HEK293T (cell line): Measurements from ENCODE around the gene ATP6V1G2.

Experiments used
- CTCF ChIA-PET: fragments of 350-600 bp; formaldehyde crosslinking; extraction: SDS; loops from one replicate; lab custom pipeline; 2021; ENCODE audit warnings: antibody characterized with exemption, inconsistent platforms; lab: Yijun Ruan, JAX
- POLR2A ChIA-PET: fragments of 350-600 bp; formaldehyde crosslinking; extraction: SDS; loops from one replicate; lab custom pipeline; 2020; ENCODE audit warnings: antibody characterized with exemption, inconsistent platforms; lab: Yijun Ruan, JAX
- DNase-seq: peaks from one replicate; pipeline ENCODE4 v3.0.0; 2012; ENCODE audit warnings: mixed read lengths; ENCODE audit errors: extremely low spot score
- ARNT ChIP-seq: fragments of 450-650 bp; IDR thresholded peaks from 2 replicates; pipeline ENCODE4 v1.6.1; 2017; ENCODE audit warnings: mild to moderate bottlenecking
- BHLHE40 ChIP-seq: fragments of 450-650 bp; IDR thresholded peaks from 2 replicates; pipeline ENCODE4 v1.6.1; 2016; ENCODE audit warnings: mild to moderate bottlenecking, moderate library complexity, borderline replicate concordance
- CTBP1 ChIP-seq: fragments of 450-650 bp; IDR thresholded peaks from 2 replicates; pipeline ENCODE4 v1.6.1; 2016; ENCODE audit warnings: borderline replicate concordance
- ELF4 ChIP-seq: fragments of 450-650 bp; IDR thresholded peaks from 2 replicates; pipeline ENCODE4 v1.6.1; 2017; ENCODE audit warnings: antibody characterized with exemption
- FOXA1 ChIP-seq: fragments of 450-650 bp; IDR thresholded peaks from 2 replicates; pipeline ENCODE4 v1.6.1; 2016; ENCODE audit warnings: mild to moderate bottlenecking
- FOXK2 ChIP-seq: fragments of 450-650 bp; IDR thresholded peaks from 2 replicates; pipeline ENCODE4 v1.6.1; 2016; ENCODE audit warnings: mild to moderate bottlenecking
- FOXM1 ChIP-seq: fragments of 450-650 bp; IDR thresholded peaks from 2 replicates; pipeline ENCODE4 v1.6.1; 2017; ENCODE audit warnings: mild to moderate bottlenecking, borderline replicate concordance
- HDGF ChIP-seq: fragments of 450-650 bp; IDR thresholded peaks from 2 replicates; pipeline ENCODE4 v1.6.1; 2017; ENCODE audit warnings: antibody characterized with exemption, borderline replicate concordance
- L3MBTL2 ChIP-seq: fragments of 450-650 bp; conservative IDR thresholded peaks from 2 replicates; pipeline ENCODE4 v1.6.1; 2016; ENCODE audit warnings: mild to moderate bottlenecking
- LEF1 ChIP-seq: fragments of 450-650 bp; IDR thresholded peaks from 2 replicates; pipeline ENCODE4 v1.6.1; 2017; ENCODE audit warnings: mild to moderate bottlenecking, borderline replicate concordance
- NFRKB ChIP-seq: fragments of 450-650 bp; IDR thresholded peaks from 2 replicates; pipeline ENCODE4 v1.6.1; 2016; ENCODE audit warnings: mild to moderate bottlenecking, moderate library complexity
- PKNOX1 ChIP-seq: fragments of 450-650 bp; IDR thresholded peaks from 2 replicates; pipeline ENCODE4 v1.6.1; 2016
- SP1 ChIP-seq: fragments of 450-650 bp; IDR thresholded peaks from 2 replicates; pipeline ENCODE4 v1.6.1; 2017
- SUZ12 ChIP-seq: fragments of 450-650 bp; IDR thresholded peaks from 2 replicates; pipeline ENCODE4 v1.6.1; 2016; ENCODE audit warnings: mild to moderate bottlenecking
- TARDBP ChIP-seq: fragments of 450-650 bp; IDR thresholded peaks from 2 replicates; pipeline ENCODE4 v1.6.1; 2016
- ZNF384 ChIP-seq: fragments of 450-650 bp; IDR thresholded peaks from 2 replicates; pipeline ENCODE4 v1.6.1; 2016

ATP6V1G2 gene

GRCh38 chr6:31540640-31541039 is 5.8 kb downstream of the ATP6V1G2 start:
- POLR2A ChIA-PET: interaction anchor here (1.0 to 8.1 kb wide), 11 partner anchors 12 to 199 kb away, joined by 3 to 114 read pairs (median 13); partner anchors contain the start of genes C6orf47, MCCD1, MICB and MSH5
- TF ChIP-seq SP1: no peak
- TF ChIP-seq BHLHE40: no peak
- no peak for TF ChIP-seq ELF4
- no peak for TF ChIP-seq HDGF
- no peak for TF ChIP-seq TARDBP
- TF ChIP-seq ZNF384: no peak
- TF ChIP-seq FOXK2: no peak
- TF ChIP-seq SUZ12: no peak
- TF ChIP-seq L3MBTL2: no peak
- no peak for TF ChIP-seq CTBP1
- TF ChIP-seq LEF1: no peak
- no peak for TF ChIP-seq FOXA1
- no peak for TF ChIP-seq ARNT
- CTCF ChIA-PET: interaction anchor here (0.5 to 1.2 kb wide), 3 partner anchors 9 to 58 kb away, joined by 3 to 4 read pairs (median 3); no protein-coding TSS in a partner anchor
- no peak for DNase-seq

GRCh38 chr6:31538805-31539400 is 7.5 kb downstream of the ATP6V1G2 start:
- TF ChIP-seq HDGF: no peak
- TF ChIP-seq L3MBTL2: no peak
- no peak for TF ChIP-seq SUZ12
- no peak for TF ChIP-seq CTBP1
- TF ChIP-seq SP1: no peak
- no peak for TF ChIP-seq ARNT
- TF ChIP-seq TARDBP: no peak
- TF ChIP-seq BHLHE40: no peak
- no peak for TF ChIP-seq NFRKB
- no peak for TF ChIP-seq ELF4
- TF ChIP-seq FOXA1: no peak
- TF ChIP-seq FOXK2: no peak
- no peak for TF ChIP-seq FOXM1
- TF ChIP-seq ZNF384: no peak
- no peak for TF ChIP-seq PKNOX1
- TF ChIP-seq LEF1: no peak
- no peak for DNase-seq
- ChIA-PET CTCF (interaction anchor here (0.8 kb wide), 1 partner anchor 59 kb away, joined by 3 read pairs; no protein-coding TSS in a partner anchor), POLR2A (interaction anchor here (1.2 to 6.9 kb wide), 3 partner anchors 10 to 44 kb away, joined by 4 to 114 read pairs (median 4); partner anchors contain the start of gene MCCD1)

- CTCF ChIA-PET: no interaction called here
- TF ChIP-seq SP1: no peak
- no peak for TF ChIP-seq FOXM1
- no peak for TF ChIP-seq ELF4
- TF ChIP-seq CTBP1: no peak
- no peak for TF ChIP-seq BHLHE40
- no peak for TF ChIP-seq ZNF384
- TF ChIP-seq HDGF: no peak
- TF ChIP-seq NFRKB: no peak
- TF ChIP-seq PKNOX1: no peak
- TF ChIP-seq FOXA1: no peak
- no peak for TF ChIP-seq LEF1
- POLR2A ChIA-PET: interaction anchor here (0.6 kb wide), 1 partner anchor 29 kb away, joined by 3 read pairs; no protein-coding TSS in a partner anchor
- no peak for DNase-seq
These were observed 10.7 kb downstream of the ATP6V1G2 start for GRCh38 chr6:31535538-31536324.

GRCh38 chr6:31534521-31535040 is 11.8 kb downstream of the ATP6V1G2 start:
- TF ChIP-seq BHLHE40: no peak
- TF ChIP-seq FOXK2: no peak
- no peak for TF ChIP-seq SP1
- TF ChIP-seq HDGF: no peak
- TF ChIP-seq PKNOX1: no peak
- TF ChIP-seq FOXA1: no peak
- no peak for TF ChIP-seq CTBP1
- ChIA-PET CTCF (no interaction called here), POLR2A (no interaction called here)
- no peak for DNase-seq

- no peak for DNase-seq
- ChIA-PET POLR2A (no interaction called here), CTCF (no interaction called here)
- no peak for TF ChIP-seq SUZ12
- TF ChIP-seq ZNF384: no peak
- TF ChIP-seq FOXM1: no peak
- no peak for TF ChIP-seq SP1
- no peak for TF ChIP-seq TARDBP
- TF ChIP-seq CTBP1: no peak
- no peak for TF ChIP-seq NFRKB
These were observed 12.4 kb downstream of the ATP6V1G2 start for GRCh38 chr6:31534011-31534410.

GRCh38 chr6:31533455-31533841 is 13.0 kb downstream of the ATP6V1G2 start:
- ChIA-PET CTCF (no interaction called here), POLR2A (no interaction called here)
- TF ChIP-seq PKNOX1 (no peak), SUZ12 (no peak), HDGF (no peak), SP1 (no peak), LEF1 (no peak), ARNT (no peak), ZNF384 (no peak), L3MBTL2 (no peak), FOXA1 (no peak), CTBP1 (no peak), BHLHE40 (no peak), NFRKB (no peak), FOXM1 (no peak), FOXK2 (no peak), ELF4 (no peak), TARDBP (no peak)
- no peak for DNase-seq
